ENCODE measurements around the gene ANK2.

GRCh38 chr4:113052379-113052951 lies 3.0 kb downstream of the ANK2 start:
- TF ChIP-seq POLR2A (IDR thresholded peaks at IDR 0.05; ENCODE audit: extremely low read depth, insufficient read length) (no peak), CTCF (IDR thresholded peaks at IDR 0.05; ENCODE audit: low read depth, low read length) (no peak), MAX (IDR thresholded peaks at IDR 0.05; ENCODE audit: low read depth, low read length) (no peak), MYC (IDR thresholded peaks at IDR 0.05; ENCODE audit: low read depth, low read length) (0 out of 2 replicates have a peak, but pooled peaks have one; percentile 27)
